H9 (cell line): Measurements from ENCODE around the gene MN1. TPM values are rescaled to one million over a fixed set of nuclear protein-coding genes. Genes with fewer than 3 reads are reported as not detected.

ENCODE experiments used
- DNase-seq: peaks from one replicate; pipeline ENCODE4 v3.0.0-alpha.2; 2017
- H2AFZ ChIP-seq: one replicate; pipeline ENCODE4 v1.6.1; 2013; ENCODE audit warnings: mild to moderate bottlenecking, low read length, control low read depth, moderate library complexity
- H2AK5ac ChIP-seq: 2 replicates; pipeline ENCODE4 v1.6.1; 2013; ENCODE audit warnings: low read length, control low read depth, mixed read lengths; ENCODE audit not compliant: insufficient read length
- H2BK120ac ChIP-seq: one replicate; pipeline ENCODE4 v1.6.1; 2013; ENCODE audit warnings: low read depth, mild to moderate bottlenecking, low read length, control low read depth, inconsistent platforms; ENCODE audit not compliant: poor library complexity, severe bottlenecking
- H2BK12ac ChIP-seq: 2 replicates; pipeline ENCODE4 v1.6.1; 2013; ENCODE audit warnings: low read length, control low read depth, mixed read lengths, low read depth; ENCODE audit not compliant: insufficient read length
- H2BK15ac ChIP-seq: 2 replicates; pipeline ENCODE4 v1.6.1; 2013; ENCODE audit warnings: low read depth, low read length, control low read depth
- H2BK20ac ChIP-seq: one replicate; pipeline ENCODE4 v1.6.1; 2013; ENCODE audit warnings: low read depth, mild to moderate bottlenecking, low read length, control low read depth, inconsistent platforms; ENCODE audit not compliant: poor library complexity, severe bottlenecking
- H2BK5ac ChIP-seq: 2 replicates; pipeline ENCODE4 v1.6.1; 2013; ENCODE audit warnings: low read length, control low read depth, mixed read lengths; ENCODE audit not compliant: insufficient read length
- H3K14ac ChIP-seq: 2 replicates; pipeline ENCODE4 v1.6.1; 2013; ENCODE audit warnings: low read length, control low read depth; ENCODE audit not compliant: insufficient read depth
- H3K18ac ChIP-seq: 2 replicates; pipeline ENCODE4 v1.6.1; 2013; ENCODE audit warnings: low read depth, mild to moderate bottlenecking, mixed read lengths, low read length, control low read depth; ENCODE audit not compliant: insufficient read length
- H3K23ac ChIP-seq: 2 replicates; pipeline ENCODE4 v1.6.1; 2013; ENCODE audit warnings: low read length, control low read depth, mixed read lengths, low read depth; ENCODE audit not compliant: insufficient read length
- H3K23me2 ChIP-seq: 2 replicates; pipeline ENCODE4 v1.6.1; 2013; ENCODE audit warnings: low read depth, mild to moderate bottlenecking, mixed read lengths, low read length, control low read depth; ENCODE audit not compliant: insufficient read length, poor library complexity, severe bottlenecking
- H3K27ac ChIP-seq: 2 replicates; pipeline ENCODE4 v1.5.1; 2013; ENCODE audit warnings: low read length, control low read depth, mixed read lengths, low read depth; ENCODE audit not compliant: insufficient read length
- H3K27me3 ChIP-seq: 2 replicates; pipeline ENCODE4 v1.6.1; 2013; ENCODE audit warnings: low read length, control low read depth, inconsistent platforms; ENCODE audit not compliant: insufficient read depth
- H3K4ac ChIP-seq: 2 replicates; pipeline ENCODE4 v1.6.1; 2013; ENCODE audit warnings: low read depth, mild to moderate bottlenecking, control low read depth, inconsistent platforms, low read length, moderate library complexity
- H3K4me1 ChIP-seq: 2 replicates; pipeline ENCODE4 v1.6.1; 2013; ENCODE audit warnings: low read length, control low read depth, inconsistent platforms; ENCODE audit not compliant: insufficient read depth
- H3K4me2 ChIP-seq: 2 replicates; pipeline ENCODE4 v1.6.1; 2013; ENCODE audit warnings: low read length, control low read depth, mixed read lengths; ENCODE audit not compliant: insufficient read length, insufficient read depth
- H3K56ac ChIP-seq: 2 replicates; pipeline ENCODE4 v1.6.1; 2013; ENCODE audit warnings: low read depth, mild to moderate bottlenecking, mixed read lengths, low read length, control low read depth; ENCODE audit not compliant: insufficient read length
- H3K79me1 ChIP-seq: 2 replicates; pipeline ENCODE4 v1.6.1; 2013; ENCODE audit warnings: low read depth, mild to moderate bottlenecking, moderate library complexity, low read length, control low read depth, inconsistent platforms; ENCODE audit not compliant: insufficient read depth, poor library complexity, severe bottlenecking
- H3K79me2 ChIP-seq: 2 replicates; pipeline ENCODE4 v1.6.1; 2013; ENCODE audit warnings: low read length, control low read depth, inconsistent platforms; ENCODE audit not compliant: insufficient read depth
- H3K9ac ChIP-seq: 2 replicates; pipeline ENCODE4 v1.6.1; 2013; ENCODE audit warnings: low read length, control low read depth, mixed read lengths; ENCODE audit not compliant: insufficient read length; ENCODE audit errors: extremely low read depth
- H3K9me3 ChIP-seq: one replicate; pipeline ENCODE4 v1.6.1; 2013; ENCODE audit warnings: low read depth, low read length, inconsistent platforms; ENCODE audit not compliant: control insufficient read depth
- H3T11ph ChIP-seq: one replicate; pipeline ENCODE4 v1.6.1; 2013; ENCODE audit warnings: mild to moderate bottlenecking, low read length, control low read depth, inconsistent platforms
- H4K20me1 ChIP-seq: one replicate; pipeline ENCODE4 v1.6.1; 2013; ENCODE audit not compliant: control insufficient read depth, insufficient read length, insufficient read depth
- H4K5ac ChIP-seq: 2 replicates; pipeline ENCODE4 v1.6.1; 2013; ENCODE audit warnings: low read depth, mild to moderate bottlenecking, mixed read lengths, low read length, control low read depth; ENCODE audit not compliant: insufficient read length
- H4K8ac ChIP-seq: replicated peaks from 2 replicates; pipeline ENCODE4 v1.6.1; 2013; ENCODE audit warnings: low read length, control low read depth, mixed read lengths, low read depth; ENCODE audit not compliant: insufficient read length
- H4K91ac ChIP-seq: 2 replicates; pipeline ENCODE4 v1.6.1; 2013; ENCODE audit warnings: low read depth, mild to moderate bottlenecking, moderate library complexity, mixed read lengths, low read length, control low read depth; ENCODE audit not compliant: insufficient read length
- H3K27ac Mint-ChIP-seq, 3 experiments: 2 replicates in 2 of 3; 3 replicates in 1 of 3; pipeline ENCODE4 v1.8.0; 2020 to 2021; ENCODE audit warnings: mixed read lengths in 3 of 3, mild to moderate bottlenecking in 1 of 3, moderate library complexity in 1 of 3
- H3K27me3 Mint-ChIP-seq: 2 replicates; pipeline ENCODE4 v1.8.0; 2021; ENCODE audit warnings: low read depth, mild to moderate bottlenecking, moderate library complexity, mixed read lengths
- H3K36me3 Mint-ChIP-seq, 3 experiments: 2 replicates in 2 of 3; 3 replicates in 1 of 3; pipeline ENCODE4 v1.8.0; 2020 to 2021; ENCODE audit warnings: low read depth in 3 of 3, mixed read lengths in 3 of 3; ENCODE audit not compliant: insufficient read depth in 1 of 3
- H3K4me1 Mint-ChIP-seq, 2 experiments: 2 replicates each; pipeline ENCODE4 v1.8.0; 2020; ENCODE audit warnings: mixed read lengths in 2 of 2
- H3K4me3 Mint-ChIP-seq, 2 experiments: 2 replicates in 1 of 2; 3 replicates in 1 of 2; pipeline ENCODE4 v1.8.0; 2020 to 2021; ENCODE audit warnings: mild to moderate bottlenecking in 2 of 2, mixed read lengths in 2 of 2, moderate library complexity in 1 of 2
- H3K9me3 Mint-ChIP-seq, 2 experiments: 2 replicates in 1 of 2; 3 replicates in 1 of 2; pipeline ENCODE4 v1.8.0; 2020; ENCODE audit warnings: mild to moderate bottlenecking in 2 of 2, mixed read lengths in 2 of 2, moderate library complexity in 1 of 2
- WGBS: extraction: QIAGEN DNeasy Blood & Tissue Kit; methylation state at CpG from one replicate; pipeline ENCODE4 v1.1.7; 2013; ENCODE audit warnings: missing lambda C conversion rate, low lambda C conversion rate, mixed read lengths; ENCODE audit not compliant: insufficient read length; ENCODE audit errors: extremely low coverage; 5-methylcytosine and 5-hydroxymethylcytosine counted together
- total RNA-seq: library from RNA; stranded (reverse); gene quantifications from 2 replicates; pipeline ENCODE4 v1.2.1, GENCODE V29; 2021
- TF ChIP-seq, protein P1 (sequence below): fragments of 200-600 bp; sonication (generic); conservative IDR thresholded peaks from 3 replicates; pipeline ENCODE4 v1.8.0; 2021; ENCODE audit warnings: antibody characterized with exemption, mild to moderate bottlenecking

The MN1 gene
- total RNA-seq, 1 experiment from 2014 or later: 2.8 TPM

DNA sequence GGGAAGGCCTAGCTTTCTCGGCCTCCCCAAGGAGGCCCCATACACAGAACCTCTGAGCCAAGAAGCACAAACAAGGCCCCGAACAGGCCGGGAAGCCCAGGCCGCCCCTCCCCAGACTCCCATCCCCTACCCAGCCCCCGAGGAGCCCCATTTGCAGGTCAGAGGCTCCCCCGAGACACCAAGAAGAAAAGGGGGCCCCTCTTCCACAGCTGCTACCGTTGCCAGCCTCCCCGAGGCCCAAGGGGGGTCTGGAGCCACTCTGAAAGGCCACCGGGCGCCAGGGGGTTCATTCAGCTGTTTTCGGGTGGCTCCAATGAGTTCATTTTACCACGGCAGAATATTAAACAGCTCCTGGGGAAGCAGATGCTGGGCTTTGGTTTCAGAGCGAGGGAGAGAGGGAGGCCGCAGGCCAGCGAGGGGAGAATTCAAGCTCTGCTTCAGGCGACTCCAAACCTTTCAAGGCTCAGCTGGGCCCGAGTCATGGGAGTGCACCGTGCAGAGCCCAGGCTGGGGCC is 28.5 kb downstream of the MN1 start:
- no peak overlapping the region for H3K4me2 ChIP-seq
- H3K4me1 ChIP-seq: no peaks in the 10 kb centered on the region
- H3K27me3 ChIP-seq: no peaks in the 10 kb centered on the region
- H3K4me3 Mint-ChIP-seq: no peak overlapping the region
- H2AFZ ChIP-seq: no peak overlapping the region
- H2BK5ac ChIP-seq: no peak overlapping the region
- no peak overlapping the region for H3K9ac ChIP-seq
- WGBS: no CpG with 5 or more reads among the region's 18 CpGs
- no peak overlapping the region for H3K56ac ChIP-seq
- no peak overlapping the region for H4K91ac ChIP-seq
- H3K23ac ChIP-seq: no peak overlapping the region
- no peak overlapping the region for H3K4ac ChIP-seq
- no peak overlapping the region for H3K27ac ChIP-seq
- H3K9me3 Mint-ChIP-seq: no peaks in the 10 kb centered on the region
- TF ChIP-seq, protein P1, sequence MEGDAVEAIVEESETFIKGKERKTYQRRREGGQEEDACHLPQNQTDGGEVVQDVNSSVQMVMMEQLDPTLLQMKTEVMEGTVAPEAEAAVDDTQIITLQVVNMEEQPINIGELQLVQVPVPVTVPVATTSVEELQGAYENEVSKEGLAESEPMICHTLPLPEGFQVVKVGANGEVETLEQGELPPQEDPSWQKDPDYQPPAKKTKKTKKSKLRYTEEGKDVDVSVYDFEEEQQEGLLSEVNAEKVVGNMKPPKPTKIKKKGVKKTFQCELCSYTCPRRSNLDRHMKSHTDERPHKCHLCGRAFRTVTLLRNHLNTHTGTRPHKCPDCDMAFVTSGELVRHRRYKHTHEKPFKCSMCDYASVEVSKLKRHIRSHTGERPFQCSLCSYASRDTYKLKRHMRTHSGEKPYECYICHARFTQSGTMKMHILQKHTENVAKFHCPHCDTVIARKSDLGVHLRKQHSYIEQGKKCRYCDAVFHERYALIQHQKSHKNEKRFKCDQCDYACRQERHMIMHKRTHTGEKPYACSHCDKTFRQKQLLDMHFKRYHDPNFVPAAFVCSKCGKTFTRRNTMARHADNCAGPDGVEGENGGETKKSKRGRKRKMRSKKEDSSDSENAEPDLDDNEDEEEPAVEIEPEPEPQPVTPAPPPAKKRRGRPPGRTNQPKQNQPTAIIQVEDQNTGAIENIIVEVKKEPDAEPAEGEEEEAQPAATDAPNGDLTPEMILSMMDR: no peak
- H3K27me3 Mint-ChIP-seq: no peaks in the 10 kb centered on the region
- no peaks in the 10 kb centered on the region for H3K79me1 ChIP-seq
- H2BK120ac ChIP-seq: no peak overlapping the region
- H4K8ac ChIP-seq: no peak overlapping the region
- no peak overlapping the region for H2BK20ac ChIP-seq
- peaks cover 29 to 63% of the 10 kb centered on the region in 2 experiments for H3K4me1 Mint-ChIP-seq
- no peaks in the 10 kb centered on the region for H3K9me3 ChIP-seq
- H2AK5ac ChIP-seq: no peak overlapping the region
- H3K14ac ChIP-seq: no peak overlapping the region
- no peak overlapping the region for H3T11ph ChIP-seq
- no peak overlapping the region for H3K18ac ChIP-seq
- H4K20me1 ChIP-seq: no peaks in the 10 kb centered on the region
- H4K5ac ChIP-seq: no peak overlapping the region
- no peaks in the 10 kb centered on the region for H3K79me2 ChIP-seq
- H3K23me2 ChIP-seq: peaks cover 7% of the 10 kb centered on the region
- H2BK12ac ChIP-seq: no peak overlapping the region
- peak overlapping the region in 2 of 3 experiments; percentile 36 to 74; a peak in 1 of 7 replicates for H3K27ac Mint-ChIP-seq
- DNase-seq: no peak
- H2BK15ac ChIP-seq: no peak overlapping the region
- 0 out of 7 replicates have a peak, but pooled peaks cover 0 to 1% (median 0%) of the 10 kb centered on the region in 3 experiments for H3K36me3 Mint-ChIP-seq
